ENCODE data around the gene SEMA5A. TPM values are rescaled to one million over a fixed set of nuclear protein-coding genes. Genes with fewer than 3 reads are reported as not detected.

The SEMA5A gene
- total RNA-seq, 1 donor from 2014 or later: 25.3 TPM

DNA sequence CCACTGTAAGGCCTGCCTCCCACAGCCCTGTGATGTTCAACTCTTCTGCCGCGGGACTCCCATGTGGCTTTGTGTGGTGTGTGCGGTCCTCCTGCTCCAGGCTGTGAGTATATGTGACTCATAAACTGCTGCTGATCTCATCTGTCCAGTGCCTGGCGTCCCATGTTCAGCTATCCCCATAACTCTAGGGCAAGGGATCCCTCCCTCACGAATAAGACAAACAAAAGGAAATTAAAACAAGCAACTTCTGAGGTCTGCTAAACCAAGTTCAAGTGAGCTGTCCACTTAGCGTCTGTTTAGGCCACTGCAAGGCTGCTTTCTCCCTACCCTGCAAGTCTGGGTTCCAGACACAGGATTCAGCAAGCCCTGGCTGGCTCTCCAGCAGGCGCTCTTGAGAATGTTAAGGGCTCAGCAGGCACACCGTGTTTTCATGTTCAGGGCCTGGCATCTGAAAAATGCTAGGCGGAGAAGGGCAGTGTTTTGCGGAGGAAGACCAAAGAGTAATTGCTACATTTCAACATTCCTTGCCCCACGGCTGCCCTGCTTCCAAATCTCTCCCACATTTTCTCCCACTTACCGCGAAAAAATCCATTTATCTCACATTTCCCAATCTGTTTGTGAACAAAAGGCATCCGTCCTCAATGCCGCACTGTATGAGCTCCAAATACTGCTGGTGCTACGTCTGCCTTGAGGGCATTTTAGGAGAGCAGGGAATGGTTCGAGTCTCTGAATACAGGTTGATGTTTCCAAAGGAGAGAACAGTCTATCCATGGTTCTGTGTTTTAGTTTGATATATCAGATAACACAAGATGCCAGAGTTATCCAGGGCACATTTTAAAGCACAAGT is 280.2 kb downstream of the SEMA5A start:
- DNase-seq (peak; percentile 65), ATAC-seq (peak; percentile 96)
- intact Hi-C loops (cut with micrococcal nuclease): no loop called here

DNA sequence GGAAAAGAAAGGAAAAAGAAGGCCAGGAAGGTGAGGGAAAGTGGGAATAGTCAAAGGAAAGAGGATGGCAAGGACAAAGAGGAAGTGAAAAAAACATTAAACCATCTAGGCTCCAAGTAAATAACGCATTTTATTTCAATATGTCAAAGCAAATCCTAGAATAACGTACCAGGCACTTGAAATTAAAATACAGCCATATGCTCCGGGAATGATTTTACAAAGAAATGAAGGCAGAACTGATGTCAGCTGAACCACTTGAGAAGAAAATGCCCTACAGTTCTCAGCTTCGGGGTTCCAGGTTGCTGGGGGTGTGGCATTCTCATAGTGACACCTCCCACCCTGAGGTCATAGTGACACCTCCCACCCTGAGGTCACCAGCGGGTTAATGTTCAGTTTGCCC is 281.6 kb downstream of the SEMA5A start:
- no peak for ATAC-seq
- intact Hi-C loops (cut with micrococcal nuclease): no loop called here
- DNase-seq: no peak

GRCh38 chr5:9263656-9264055 is 282.2 kb downstream of the SEMA5A start:
- DNase-seq (no peak), ATAC-seq (no peak)
- intact Hi-C loops (cut with micrococcal nuclease): no loop called here

DNA sequence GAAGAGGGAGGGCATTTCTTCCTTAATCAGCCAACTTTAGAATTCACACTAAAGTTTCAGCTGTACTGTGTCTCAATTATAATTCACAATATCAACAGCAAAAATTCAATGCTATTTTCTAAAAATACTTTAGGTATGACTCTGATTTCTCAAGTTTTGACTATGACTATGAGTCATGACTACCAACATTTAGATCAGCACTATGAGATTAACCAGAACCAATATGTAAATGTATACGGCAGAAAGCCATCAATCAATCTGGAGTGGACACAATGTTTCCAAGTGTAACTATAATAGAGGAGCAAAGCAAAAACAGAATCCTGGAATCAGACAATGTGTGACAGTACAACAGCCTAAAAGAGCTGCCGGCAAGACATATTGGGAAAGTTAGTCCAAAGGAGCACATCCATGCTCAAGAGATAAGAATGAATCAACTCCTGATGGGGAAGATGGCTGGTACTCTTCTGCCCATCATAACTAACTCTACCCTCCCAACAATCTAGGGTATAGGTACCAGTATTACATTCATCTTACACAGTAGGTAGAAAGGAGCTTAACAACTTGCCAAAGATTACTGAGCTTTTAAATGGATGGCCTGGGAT is 294.4 kb downstream of the SEMA5A start:
- DNase-seq (no peak), ATAC-seq (no peak)
- intact Hi-C loops (cut with micrococcal nuclease): no loop called here

DNA sequence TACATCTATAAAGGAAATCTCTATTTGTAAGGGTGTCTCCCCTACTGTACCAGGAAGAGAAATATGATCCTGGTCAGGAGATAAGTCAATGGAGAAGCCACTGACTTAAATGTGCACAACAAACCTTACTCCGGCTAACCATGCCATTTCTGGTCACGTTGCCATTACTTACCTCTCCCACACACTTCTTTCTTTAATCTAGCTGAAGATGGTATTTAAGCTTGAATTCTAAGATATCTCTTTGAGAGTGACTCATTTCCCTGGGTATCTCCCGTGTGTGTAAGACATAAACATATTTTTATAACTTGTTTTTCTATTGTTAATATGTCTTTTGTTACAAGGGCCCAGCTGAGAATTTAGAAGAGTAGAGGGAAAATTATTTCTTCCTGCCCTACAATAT is 296.6 kb downstream of the SEMA5A start:
- no peak for ATAC-seq
- intact Hi-C loops (cut with micrococcal nuclease): no loop called here

GRCh38 chr5:9245071-9245470 is 300.8 kb downstream of the SEMA5A start:
- ATAC-seq (no peak), DNase-seq (no peak)
- intact Hi-C loops (cut with micrococcal nuclease): no loop called here

More for the DNA sequence above, 296.6 kb downstream of the SEMA5A start:
- no peak for DNase-seq

GRCh38 chr5:9244417-9244816 is 301.5 kb downstream of the SEMA5A start:
- ATAC-seq: no peak
- no peak for DNase-seq
- intact Hi-C loops (cut with micrococcal nuclease): no loop called here

- DNase-seq (no peak), ATAC-seq (no peak)
- intact Hi-C loops (cut with micrococcal nuclease): no loop called here
Observed at GRCh38 chr5:9241479-9242305, 304.2 kb downstream of the SEMA5A start.

DNA sequence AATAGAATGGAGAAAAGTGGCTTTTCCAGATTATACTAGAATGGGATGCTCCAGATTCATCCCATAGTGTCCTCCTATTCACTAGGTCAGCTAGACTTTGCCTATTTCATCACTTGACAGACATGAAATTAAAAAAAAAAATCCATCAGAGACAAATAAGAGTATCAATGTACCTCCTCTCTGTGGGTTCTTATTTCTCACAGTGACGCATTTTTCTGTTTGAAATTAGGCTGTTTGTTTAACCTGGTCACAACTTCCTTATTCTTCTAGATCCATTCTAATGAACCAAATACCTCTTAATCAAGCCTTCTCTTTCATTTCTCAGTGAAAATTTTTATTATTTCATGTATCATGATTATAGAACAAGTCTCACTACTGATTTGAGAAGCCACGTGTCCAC is 305.4 kb downstream of the SEMA5A start:
- ATAC-seq: no peak
- intact Hi-C loops (cut with micrococcal nuclease): no loop called here
- no peak for DNase-seq

DNA sequence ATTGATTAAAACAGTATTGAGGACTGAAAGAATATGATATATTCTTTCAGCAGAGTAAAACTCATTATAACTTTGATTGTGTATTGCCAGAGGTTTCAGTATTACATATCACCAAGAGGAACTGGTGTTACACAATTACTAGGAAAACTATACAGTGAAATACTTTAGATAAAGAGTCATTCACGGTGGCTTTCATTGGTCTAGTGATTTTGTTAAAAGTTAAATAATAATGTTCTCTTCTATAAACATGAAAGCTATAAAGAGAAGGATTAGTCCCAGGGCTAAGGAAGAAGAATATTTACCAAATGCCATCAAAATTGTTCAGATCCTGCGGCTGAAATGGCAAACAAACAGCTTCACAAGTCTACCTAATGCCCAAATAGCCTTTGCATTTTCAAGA is 306.2 kb downstream of the SEMA5A start:
- ATAC-seq (no peak), DNase-seq (no peak)
- intact Hi-C loops (cut with micrococcal nuclease): no loop called here

- DNase-seq: no peak
- intact Hi-C loops (cut with micrococcal nuclease): no loop called here
- ATAC-seq: no peak
Observed at GRCh38 chr5:9239071-9239470, 306.8 kb downstream of the SEMA5A start.

DNA sequence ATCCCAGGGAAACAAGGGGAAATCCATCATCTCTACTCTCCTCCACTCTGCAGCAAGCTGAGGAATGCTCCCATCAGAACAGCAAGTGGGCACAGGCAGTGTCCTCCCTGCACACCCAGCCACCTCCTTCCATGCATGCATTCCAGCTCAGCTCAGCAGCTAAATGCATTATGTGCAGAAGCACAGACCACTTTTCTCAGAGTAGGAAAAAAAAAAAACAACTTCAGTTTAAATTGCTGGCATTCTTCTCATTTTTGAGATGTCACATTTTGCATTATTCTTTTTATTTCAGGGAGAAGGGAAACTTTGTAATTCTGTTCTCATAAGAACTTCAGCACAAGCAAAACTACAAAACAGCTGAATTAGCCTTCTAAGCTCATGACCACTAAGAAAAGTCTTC is 312.2 kb downstream of the SEMA5A start:
- DNase-seq (no peak), ATAC-seq (no peak)
- intact Hi-C loops (cut with micrococcal nuclease): no loop called here

DNA sequence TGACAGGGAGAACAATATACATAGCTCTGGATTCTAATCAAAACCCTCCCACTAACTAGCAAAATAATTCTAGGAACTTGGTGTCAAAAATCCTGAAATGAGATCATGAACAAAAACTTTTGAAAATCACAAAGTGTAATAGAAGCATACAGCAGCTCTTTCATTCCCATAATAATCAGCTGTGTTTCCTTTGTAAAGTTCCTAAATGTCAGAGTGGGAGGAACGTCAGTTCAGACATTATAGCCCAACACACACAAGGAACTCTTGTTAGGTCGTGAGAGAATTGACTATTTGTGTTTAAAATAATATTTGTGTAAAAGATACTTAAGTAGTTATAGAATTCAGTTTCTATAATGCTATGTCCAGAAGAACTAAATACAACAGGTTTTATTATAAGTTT is 312.8 kb downstream of the SEMA5A start:
- no peak for ATAC-seq
- intact Hi-C loops (cut with micrococcal nuclease): no loop called here
- no peak for DNase-seq

GRCh38 chr5:9231842-9232241 is 314.0 kb downstream of the SEMA5A start:
- no peak for DNase-seq
- intact Hi-C loops (cut with micrococcal nuclease): no loop called here
- ATAC-seq: peak; percentile 47

- intact Hi-C loops (cut with micrococcal nuclease): no loop called here
- ATAC-seq (no peak), DNase-seq (no peak)
Observed at GRCh38 chr5:9230355-9230754, 315.5 kb downstream of the SEMA5A start.

- intact Hi-C loops (cut with micrococcal nuclease): no loop called here
- no peak for DNase-seq
- no peak for ATAC-seq
Observed at GRCh38 chr5:9226016-9226536, 319.8 kb downstream of the SEMA5A start.

DNA sequence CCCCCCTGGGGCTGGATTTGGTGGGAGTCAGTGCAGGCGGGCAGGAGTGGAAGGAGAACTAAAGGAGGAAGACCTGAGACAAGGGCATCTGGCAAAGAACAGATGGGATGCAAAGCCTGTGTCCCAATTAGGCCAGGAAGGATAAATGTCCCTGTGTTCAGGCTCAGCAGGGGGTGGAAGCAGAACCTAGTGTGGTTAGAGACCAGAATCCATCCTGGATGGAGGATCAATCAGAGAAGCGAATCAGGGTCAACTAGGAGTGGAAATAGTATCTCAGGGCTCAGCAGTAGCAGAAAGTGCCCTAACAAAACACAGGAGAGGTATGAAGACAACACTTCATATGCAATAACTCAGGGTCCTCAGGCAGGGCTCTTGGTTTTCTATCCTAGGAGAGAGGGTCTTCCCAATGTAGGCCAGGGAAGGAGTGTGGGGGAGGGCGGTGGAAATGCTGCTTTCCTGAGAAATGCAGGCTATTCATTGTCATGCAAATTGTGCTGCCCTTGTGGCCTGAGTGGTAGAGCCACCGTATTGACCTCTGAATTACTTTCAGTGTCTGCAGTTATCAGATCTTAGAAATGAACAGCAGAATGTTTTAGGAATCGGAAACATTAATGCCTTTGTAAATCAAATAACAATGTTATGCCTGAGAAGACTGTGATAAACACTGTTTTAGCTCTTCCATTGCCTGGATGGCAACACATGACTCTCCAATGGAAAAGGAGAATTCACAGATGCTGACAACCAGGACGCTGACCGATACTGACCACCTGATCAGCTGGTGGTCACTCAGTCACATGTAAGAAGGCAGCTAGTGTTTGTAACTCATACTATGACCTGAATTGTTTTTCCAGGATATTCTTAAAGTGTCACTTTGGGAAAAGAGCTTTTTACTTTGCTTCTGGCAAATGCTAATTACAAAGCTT is 323.6 kb downstream of the SEMA5A start:
- intact Hi-C loops (cut with micrococcal nuclease): no loop called here
- DNase-seq: no peak
- no peak for ATAC-seq

GRCh38 chr5:9218358-9218757 is 327.5 kb downstream of the SEMA5A start:
- intact Hi-C loops (cut with micrococcal nuclease): no loop called here
- DNase-seq: no peak

GRCh38 chr5:9212605-9213004 is 333.3 kb downstream of the SEMA5A start:
- DNase-seq (no peak), ATAC-seq (no peak)
- intact Hi-C loops (cut with micrococcal nuclease): no loop called here

More at GRCh38 chr5:9218358-9218757, 327.5 kb downstream of the SEMA5A start:
- no peak for ATAC-seq
